ENCODE data around the gene CTSE.

CTSE gene

DNA sequence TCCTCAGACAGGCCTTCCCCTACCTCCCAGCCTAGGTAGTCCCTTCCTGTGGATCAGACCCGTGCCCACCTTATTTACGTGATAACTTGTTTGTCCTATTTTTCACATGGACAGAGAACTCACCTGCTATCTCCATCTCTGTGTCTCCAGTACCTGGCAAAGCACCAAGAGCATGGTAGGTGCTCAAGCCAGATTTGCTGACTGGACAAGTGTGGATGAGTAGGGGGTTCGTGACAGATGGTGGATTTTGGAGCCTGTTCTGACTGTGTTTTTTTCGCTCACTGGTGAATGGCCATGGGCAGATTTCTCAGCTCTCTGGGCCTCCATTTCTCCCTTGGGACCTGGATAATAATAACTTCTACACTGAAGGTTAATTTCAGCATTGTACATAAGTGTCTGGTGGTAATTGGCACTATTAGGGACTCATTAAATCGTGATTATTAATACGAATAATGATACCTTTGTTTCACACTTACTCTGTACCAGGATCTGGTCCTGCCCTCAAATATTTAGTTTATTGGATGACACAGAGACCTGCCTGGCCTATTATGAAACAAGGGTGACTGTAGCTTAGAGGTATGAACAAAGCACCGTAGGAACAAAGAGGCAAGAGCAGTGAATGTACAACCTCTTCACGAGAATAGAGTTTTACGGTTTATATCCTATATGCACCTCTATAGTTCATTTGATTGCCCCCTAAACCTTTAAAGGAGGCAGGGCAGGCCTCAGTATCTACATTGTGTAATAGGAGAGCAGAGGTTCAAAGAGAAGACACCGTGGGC is 56.0 kb downstream of the CTSE start:
- no peak for DNase-seq

- DNase-seq: peak; percentile 87
These were observed 58.4 kb downstream of the CTSE start for GRCh38 chr1:205965036-205965884.

- DNase-seq: no peak
These were observed 60.1 kb downstream of the CTSE start for GRCh38 chr1:205963352-205964155.

DNA sequence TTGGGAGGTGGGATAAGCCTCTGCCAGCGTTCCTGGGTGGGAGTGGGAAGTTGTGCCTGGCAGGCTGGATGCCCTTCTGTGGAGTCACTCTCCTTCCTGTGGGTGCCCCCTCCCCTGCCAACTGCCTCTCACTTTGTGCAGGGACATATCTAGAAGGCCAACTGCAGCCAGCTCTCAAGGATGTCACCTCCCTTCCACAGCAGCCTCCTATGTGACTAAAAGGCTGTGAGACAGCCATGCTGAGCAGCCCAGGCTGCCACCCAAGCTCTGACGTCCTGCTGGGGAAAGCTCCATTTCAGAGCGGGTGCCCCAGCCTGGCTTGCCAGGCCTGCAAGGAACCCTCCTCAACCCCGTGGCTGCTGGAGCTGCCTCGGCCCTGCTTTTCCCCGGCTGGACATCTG is 60.9 kb downstream of the CTSE start:
- DNase-seq: no peak

DNA sequence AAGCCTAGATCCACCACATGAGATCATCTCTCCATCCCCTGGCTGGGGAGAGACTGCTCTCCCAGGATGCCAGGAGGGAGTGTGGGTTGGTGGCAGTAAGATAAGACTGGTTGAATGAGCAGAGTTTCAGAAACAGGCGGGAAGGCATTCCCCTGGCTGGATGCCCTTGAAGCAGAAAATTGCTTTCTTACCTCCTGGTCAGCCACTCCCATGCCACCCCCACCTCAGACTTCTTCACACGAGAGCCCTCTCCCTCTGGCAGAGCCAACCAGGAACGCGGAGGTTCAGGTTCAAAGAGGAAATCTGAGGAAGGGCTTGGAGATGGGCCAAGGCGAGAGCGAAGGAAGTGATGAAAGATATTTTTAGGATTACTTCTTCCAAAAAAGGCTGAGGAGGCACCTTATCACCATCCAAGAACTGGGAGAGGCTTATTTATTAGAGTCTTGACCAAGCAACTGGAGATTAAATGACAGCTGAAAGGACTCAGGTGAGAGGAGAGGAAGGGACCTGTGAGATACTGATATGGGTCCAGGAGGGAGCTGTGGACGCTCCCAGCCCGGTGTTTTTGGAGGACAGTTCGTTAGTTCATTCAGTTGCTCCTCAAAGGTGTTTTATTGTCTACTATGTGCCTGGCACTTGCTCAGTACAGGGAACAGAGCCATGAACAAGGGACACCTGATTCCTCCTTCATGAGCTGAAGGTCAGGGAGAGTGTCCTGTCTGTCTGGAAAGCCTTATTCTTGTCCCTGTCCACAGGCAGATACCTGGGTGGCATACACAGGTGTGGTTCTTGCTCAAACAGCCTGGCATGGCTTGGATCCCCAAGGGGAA is 61.5 kb downstream of the CTSE start:
- no peak for DNase-seq

- DNase-seq: no peak
These were observed 62.3 kb downstream of the CTSE start for GRCh38 chr1:205961405-205961804.

DNA sequence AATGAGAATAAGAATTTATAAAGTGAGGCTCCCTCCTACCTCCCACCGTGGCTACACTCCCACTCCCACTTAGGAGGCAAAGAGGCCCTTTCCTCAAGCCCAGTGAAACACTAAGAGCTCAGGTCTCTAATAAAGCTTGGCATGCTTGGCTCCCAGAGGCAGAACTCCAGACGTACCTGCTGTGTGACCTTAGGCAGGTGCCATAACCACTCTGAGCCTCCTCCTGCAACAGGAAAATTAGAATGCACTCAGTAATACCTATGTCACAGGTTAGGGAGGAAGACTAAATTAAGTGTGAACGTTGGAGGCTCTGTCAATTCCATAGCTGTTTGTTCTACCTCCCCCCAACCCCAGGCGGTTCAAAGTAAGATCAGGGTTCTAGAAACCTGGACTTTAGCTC is 63.9 kb downstream of the CTSE start:
- DNase-seq: no peak
